WTC11 (cell line): Measurements from ENCODE around the gene LRRN1. TPM values are rescaled to one million over a fixed set of nuclear protein-coding genes. Genes with fewer than 3 reads are reported as not detected.

Experiments
- ATAC-seq: fragments of 200-7000 bp; cut with Tn5 transposase; 2 replicates; pipeline ENCODE4 v1.10.0; 2021; ENCODE audit warnings: mild to moderate bottlenecking, moderate library complexity
- CTCF ChIA-PET: fragments of 300-600 bp; sonication (Branson Sonifier 250); formaldehyde crosslinking; loops from one replicate; lab custom pipeline; 2021; ENCODE audit warnings: antibody characterized with exemption; lab: Charles Lee
- POLR2A ChIA-PET: fragments of 350-600 bp; sonication (Branson Sonifier 250); formaldehyde crosslinking; loops from one replicate; lab custom pipeline; 2021; ENCODE audit warnings: antibody characterized with exemption; lab: Charles Lee
- DNase-seq: peaks from one replicate; pipeline ENCODE4 v3.0.0; 2021; ENCODE audit warnings: low spot score
- H3K27ac Mint-ChIP-seq: 2 replicates; pipeline ENCODE4 v1.8.0; 2021; ENCODE audit warnings: mixed read lengths
- H3K27me3 Mint-ChIP-seq: 2 replicates; pipeline ENCODE4 v1.8.0; 2021; ENCODE audit warnings: low read depth, mild to moderate bottlenecking, moderate library complexity, mixed read lengths
- H3K36me3 Mint-ChIP-seq: 2 replicates; pipeline ENCODE4 v1.8.0; 2021; ENCODE audit warnings: mixed read lengths
- H3K4me1 Mint-ChIP-seq: 2 replicates; pipeline ENCODE4 v1.8.0; 2022; ENCODE audit warnings: mixed read lengths
- H3K4me3 Mint-ChIP-seq: 2 replicates; pipeline ENCODE4 v1.8.0; 2021; ENCODE audit warnings: mild to moderate bottlenecking, moderate library complexity, mixed read lengths
- H3K9me3 Mint-ChIP-seq: 2 replicates; pipeline ENCODE4 v1.8.0; 2021; ENCODE audit warnings: mixed read lengths
- ATF2 ChIP-seq: sonication (generic); formaldehyde crosslinking; IDR thresholded peaks from 2 replicates; pipeline ENCODE4 v1.8.1; 2022; ENCODE audit warnings: low read depth, missing genetic modification reagents, borderline replicate concordance
- ESRRA ChIP-seq: sonication (generic); formaldehyde crosslinking; IDR thresholded peaks from 2 replicates; pipeline ENCODE4 v1.8.1; 2022; ENCODE audit warnings: mild to moderate bottlenecking, missing genetic modification reagents, borderline replicate concordance
- FOXK1 ChIP-seq: sonication (generic); formaldehyde crosslinking; IDR thresholded peaks from 2 replicates; pipeline ENCODE4 v1.8.0; 2022; ENCODE audit warnings: mild to moderate bottlenecking, moderate library complexity, missing genetic modification reagents
- FOXP1 ChIP-seq: sonication (generic); formaldehyde crosslinking; IDR thresholded peaks from 2 replicates; pipeline ENCODE4 v1.8.0; 2022; ENCODE audit warnings: missing genetic modification reagents, mild to moderate bottlenecking, moderate library complexity, borderline replicate concordance
- JAZF1 ChIP-seq: fragments of 250-450 bp; sonication (Bioruptor Pico); IDR thresholded peaks from 2 replicates; pipeline ENCODE4 v1.9.0; 2021; ENCODE audit warnings: moderate library complexity, mild to moderate bottlenecking, inconsistent platforms
- MLX ChIP-seq: sonication (generic); formaldehyde crosslinking; IDR thresholded peaks from 2 replicates; pipeline ENCODE4 v1.8.1; 2023; ENCODE audit warnings: mild to moderate bottlenecking, missing genetic modification reagents, moderate library complexity
- MXD4 ChIP-seq: fragments of 250-450 bp; sonication (Bioruptor Pico); IDR thresholded peaks from 2 replicates; pipeline ENCODE4 v1.8.0; 2021; ENCODE audit warnings: mild to moderate bottlenecking, moderate library complexity, borderline replicate concordance
- NFE2L1 ChIP-seq: sonication (generic); formaldehyde crosslinking; IDR thresholded peaks from 2 replicates; pipeline ENCODE4 v1.8.1; 2023; ENCODE audit warnings: missing genetic modification reagents
- RELA ChIP-seq: sonication (generic); formaldehyde crosslinking; IDR thresholded peaks from 2 replicates; pipeline ENCODE4 v1.8.1; 2022; ENCODE audit warnings: missing genetic modification reagents, mild to moderate bottlenecking, borderline replicate concordance
- TEAD1 ChIP-seq: sonication (generic); formaldehyde crosslinking; IDR thresholded peaks from 2 replicates; pipeline ENCODE4 v1.8.0; 2022; ENCODE audit warnings: mild to moderate bottlenecking, missing genetic modification reagents
- TP53 ChIP-seq: sonication (generic); formaldehyde crosslinking; IDR thresholded peaks from 2 replicates; pipeline ENCODE4 v1.8.1; 2023; ENCODE audit warnings: mild to moderate bottlenecking, missing genetic modification reagents
- USF2 ChIP-seq: sonication (generic); formaldehyde crosslinking; IDR thresholded peaks from 2 replicates; pipeline ENCODE4 v1.8.1; 2023; ENCODE audit warnings: mild to moderate bottlenecking, missing genetic modification reagents, moderate library complexity
- ZBTB21 ChIP-seq: sonication (generic); formaldehyde crosslinking; IDR thresholded peaks from 2 replicates; pipeline ENCODE4 v1.8.1; 2023; ENCODE audit warnings: mild to moderate bottlenecking, missing genetic modification reagents, borderline replicate concordance
- ZNF512 ChIP-seq: sonication (generic); formaldehyde crosslinking; IDR thresholded peaks from 2 replicates; pipeline ENCODE4 v1.8.1; 2022; ENCODE audit warnings: missing genetic modification reagents, borderline replicate concordance
- total RNA-seq: library from RNA; stranded (reverse); gene quantifications from 3 replicates; pipeline ENCODE4 v1.2.3, GENCODE V29; 2021
- TF ChIP-seq, protein P1 (sequence below): sonication (generic); formaldehyde crosslinking; IDR thresholded peaks from 2 replicates; pipeline ENCODE4 v1.8.0; 2022; ENCODE audit warnings: mild to moderate bottlenecking, missing genetic modification reagents

The LRRN1 gene
- total RNA-seq, 1 experiment from 2014 or later: 114 TPM

- TF ChIP-seq FOXK1: no peak
- TF ChIP-seq ZNF512: no peak
- TF ChIP-seq ZBTB21 (CRISPR knock-in tag): no peak
- no peak for TF ChIP-seq ATF2 (CRISPR knock-in tag)
- no peak for TF ChIP-seq USF2 (CRISPR knock-in tag)
- TF ChIP-seq NFE2L1 (CRISPR knock-in tag): no peak
- TF ChIP-seq FOXP1 (CRISPR knock-in tag): no peak
- no peak for TF ChIP-seq RELA
- no peak for TF ChIP-seq JAZF1 (CRISPR knock-in tag)
- TF ChIP-seq, protein P1, sequence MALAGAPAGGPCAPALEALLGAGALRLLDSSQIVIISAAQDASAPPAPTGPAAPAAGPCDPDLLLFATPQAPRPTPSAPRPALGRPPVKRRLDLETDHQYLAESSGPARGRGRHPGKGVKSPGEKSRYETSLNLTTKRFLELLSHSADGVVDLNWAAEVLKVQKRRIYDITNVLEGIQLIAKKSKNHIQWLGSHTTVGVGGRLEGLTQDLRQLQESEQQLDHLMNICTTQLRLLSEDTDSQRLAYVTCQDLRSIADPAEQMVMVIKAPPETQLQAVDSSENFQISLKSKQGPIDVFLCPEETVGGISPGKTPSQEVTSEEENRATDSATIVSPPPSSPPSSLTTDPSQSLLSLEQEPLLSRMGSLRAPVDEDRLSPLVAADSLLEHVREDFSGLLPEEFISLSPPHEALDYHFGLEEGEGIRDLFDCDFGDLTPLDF (CRISPR knock-in tag): no peak
- no peak for TF ChIP-seq ESRRA (CRISPR knock-in tag)
- no peak for TF ChIP-seq MXD4
- TF ChIP-seq MLX (CRISPR knock-in tag): no peak
- no peak for TF ChIP-seq TP53 (CRISPR knock-in tag)
- no peak for TF ChIP-seq TEAD1
- Mint-ChIP-seq H3K9me3 (peaks cover 49% of the 10 kb centered on the region), H3K27ac (no peak overlapping the region), H3K36me3 (peaks cover 28% of the 10 kb centered on the region), H3K4me1 (no peaks in the 10 kb centered on the region), H3K4me3 (no peak overlapping the region), H3K27me3 (peaks cover 4% of the 10 kb centered on the region)
- ATAC-seq: no peak
- ChIA-PET CTCF (no interaction called here), POLR2A (no interaction called here)
- DNase-seq: no peak
Measured at GRCh38 chr3:3893590-3893989, 94.4 kb downstream of the LRRN1 start.
